Smooth muscle cell (in vitro differentiated cells): Measurements from ENCODE around the gene RAB22A. TPM values are rescaled to one million over a fixed set of nuclear protein-coding genes. Genes with fewer than 3 reads are reported as not detected.
"Not testable (repeated sequence)": the region's sequence is repeated elsewhere in the genome, so short reads cannot be mapped to it uniquely, and the experiment has no call there.

ENCODE experiments used
- DNase-seq: peaks from one replicate; lab custom pipeline; 2025; ENCODE audit not compliant: unreplicated experiment; lab: John Stamatoyannopoulos, UW
- H2AFZ ChIP-seq: fragments of 200-600 bp; sonication (generic); 2 replicates; pipeline ENCODE4 v1.6.0; 2016; ENCODE audit warnings: antibody characterized with exemption, low read depth, mild to moderate bottlenecking
- H3F3A ChIP-seq: fragments of 200-600 bp; sonication (generic); 2 replicates; pipeline ENCODE4 v1.6.0; 2017; ENCODE audit warnings: antibody characterized with exemption, low read depth
- H3K27ac ChIP-seq: fragments of 200-600 bp; sonication (generic); 2 replicates; pipeline ENCODE4 v1.5.1; 2016; ENCODE audit warnings: low read depth, mild to moderate bottlenecking
- H3K27me3 ChIP-seq: fragments of 200-600 bp; sonication (generic); 2 replicates; pipeline ENCODE4 v1.6.1; 2016; ENCODE audit warnings: low read depth, mild to moderate bottlenecking
- H3K36me3 ChIP-seq: fragments of 200-600 bp; sonication (generic); 2 replicates; pipeline ENCODE4 v1.5.1; 2016; ENCODE audit warnings: low read depth
- H3K4me1 ChIP-seq: fragments of 200-600 bp; sonication (generic); 2 replicates; pipeline ENCODE4 v1.5.1; 2016; ENCODE audit warnings: low read depth
- H3K4me2 ChIP-seq: fragments of 200-600 bp; sonication (generic); 2 replicates; pipeline ENCODE4 v1.6.0; 2016; ENCODE audit warnings: mild to moderate bottlenecking
- H3K4me3 ChIP-seq: fragments of 200-600 bp; sonication (generic); 2 replicates; pipeline ENCODE4 v1.5.1; 2016; ENCODE audit warnings: mild to moderate bottlenecking
- H3K79me2 ChIP-seq: fragments of 200-600 bp; sonication (generic); 2 replicates; pipeline ENCODE4 v1.6.0; 2016; ENCODE audit warnings: low read depth, mild to moderate bottlenecking
- H3K9ac ChIP-seq: fragments of 200-600 bp; sonication (generic); 2 replicates; pipeline ENCODE4 v1.6.0; 2016; ENCODE audit warnings: low read depth
- H3K9me3 ChIP-seq: fragments of 200-600 bp; sonication (generic); replicated peaks from 2 replicates; pipeline ENCODE4 v1.5.1; 2016; ENCODE audit warnings: low read depth
- H4K20me1 ChIP-seq: fragments of 200-600 bp; sonication (generic); 2 replicates; pipeline ENCODE4 v1.6.0; 2016; ENCODE audit warnings: low read depth
- WGBS: methylation state at CpG from one replicate; pipeline ENCODE4 v1.1.7; 2016; ENCODE audit warnings: low lambda C conversion rate; 5-methylcytosine and 5-hydroxymethylcytosine counted together
- polyA plus RNA-seq: library from polyadenylated mRNA; unstranded; fragments of >200 nt; fragmentation: Nextera tagmentation; extraction: Ambion mirVana; gene quantifications from 2 replicates; pipeline ENCODE4 v1.2.1, GENCODE V29; 2016
- total RNA-seq: library from RNA; depleted of rRNA; stranded (reverse); fragments of >200 nt; gene quantifications from 2 replicates; pipeline ENCODE4 v1.2.3, GENCODE V29; 2014
- TF ChIP-seq, protein P1 (sequence below): fragments of 200-600 bp; sonication (generic); IDR thresholded peaks from 2 replicates; pipeline ENCODE4 v1.5.1; 2017; ENCODE audit warnings: borderline replicate concordance, mild to moderate bottlenecking, antibody characterized with exemption; ENCODE audit not compliant: insufficient read depth, poor library complexity, severe bottlenecking

RAB22A gene
- total and polyA plus RNA-seq, 2 experiments from 2014 or later = 14.0 to 23.7 TPM

DNA sequence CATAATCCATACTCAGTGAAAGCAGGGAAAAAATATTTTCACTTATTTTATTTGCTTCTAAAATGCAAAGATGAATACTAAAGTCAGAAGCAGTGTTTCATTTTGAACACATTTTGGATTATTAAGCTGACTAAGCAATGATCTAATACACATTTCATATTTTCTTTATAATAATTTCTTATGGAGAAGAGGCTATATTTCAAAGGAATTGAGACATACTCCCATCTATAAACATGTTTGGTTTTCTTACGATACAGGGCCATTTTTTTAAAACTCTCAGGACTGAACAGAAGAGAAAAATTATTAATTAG lies 52.6 kb downstream of the RAB22A start:
- no peak overlapping the region for H2AFZ ChIP-seq
- no peak overlapping the region for H3K4me2 ChIP-seq
- H3K4me1 ChIP-seq = no peaks in the 10 kb centered on the region
- H3F3A ChIP-seq = no peaks in the 10 kb centered on the region
- H3K9ac ChIP-seq = no peak overlapping the region
- H4K20me1 ChIP-seq = peaks cover 8% of the 10 kb centered on the region
- DNase-seq = no peak
- peaks cover 13% of the 10 kb centered on the region for H3K36me3 ChIP-seq
- TF ChIP-seq, protein P1, sequence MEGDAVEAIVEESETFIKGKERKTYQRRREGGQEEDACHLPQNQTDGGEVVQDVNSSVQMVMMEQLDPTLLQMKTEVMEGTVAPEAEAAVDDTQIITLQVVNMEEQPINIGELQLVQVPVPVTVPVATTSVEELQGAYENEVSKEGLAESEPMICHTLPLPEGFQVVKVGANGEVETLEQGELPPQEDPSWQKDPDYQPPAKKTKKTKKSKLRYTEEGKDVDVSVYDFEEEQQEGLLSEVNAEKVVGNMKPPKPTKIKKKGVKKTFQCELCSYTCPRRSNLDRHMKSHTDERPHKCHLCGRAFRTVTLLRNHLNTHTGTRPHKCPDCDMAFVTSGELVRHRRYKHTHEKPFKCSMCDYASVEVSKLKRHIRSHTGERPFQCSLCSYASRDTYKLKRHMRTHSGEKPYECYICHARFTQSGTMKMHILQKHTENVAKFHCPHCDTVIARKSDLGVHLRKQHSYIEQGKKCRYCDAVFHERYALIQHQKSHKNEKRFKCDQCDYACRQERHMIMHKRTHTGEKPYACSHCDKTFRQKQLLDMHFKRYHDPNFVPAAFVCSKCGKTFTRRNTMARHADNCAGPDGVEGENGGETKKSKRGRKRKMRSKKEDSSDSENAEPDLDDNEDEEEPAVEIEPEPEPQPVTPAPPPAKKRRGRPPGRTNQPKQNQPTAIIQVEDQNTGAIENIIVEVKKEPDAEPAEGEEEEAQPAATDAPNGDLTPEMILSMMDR = no peak
- H3K9me3 ChIP-seq = no peaks in the 10 kb centered on the region
- H3K27me3 ChIP-seq = no peaks in the 10 kb centered on the region
- WGBS = 100% methylated on average over 1 of the region's 1 CpG
- H3K27ac ChIP-seq = no peak overlapping the region
- no peak overlapping the region for H3K4me3 ChIP-seq
- no peaks in the 10 kb centered on the region for H3K79me2 ChIP-seq

DNA sequence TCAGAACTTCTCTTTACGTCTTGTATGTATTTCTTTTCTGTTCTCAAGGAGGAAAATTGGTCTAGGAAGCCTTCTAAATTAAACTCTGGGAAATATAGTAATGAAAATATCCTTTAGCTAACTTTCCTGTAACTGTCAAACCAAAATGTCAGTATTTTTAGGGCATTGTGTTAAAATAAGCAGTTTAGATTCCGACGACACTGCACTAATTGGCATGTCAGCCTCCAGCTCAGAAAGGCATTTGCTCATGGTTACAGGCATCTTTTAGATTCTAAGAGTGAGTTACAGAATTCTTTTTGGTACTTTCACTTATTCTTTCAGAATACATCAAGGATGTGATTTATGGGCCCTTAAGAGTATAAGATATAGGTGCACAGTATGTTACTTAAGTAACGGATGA lies 53.5 kb downstream of the RAB22A start:
- Histone ChIP-seq H3K36me3 (peaks cover 13% of the 10 kb centered on the region), H3K27me3 (no peaks in the 10 kb centered on the region), H3K79me2 (no peaks in the 10 kb centered on the region), H3K4me2 (no peak overlapping the region), H3K9me3 (no peaks in the 10 kb centered on the region), H3K9ac (no peak overlapping the region), H3K4me1 (no peaks in the 10 kb centered on the region), H3F3A (no peaks in the 10 kb centered on the region), H3K4me3 (no peak overlapping the region), H2AFZ (no peak overlapping the region), H4K20me1 (peaks cover 8% of the 10 kb centered on the region), H3K27ac (no peak overlapping the region)
- no peak for DNase-seq
- WGBS = 91% methylated on average over 4 of the region's 4 CpGs
- TF ChIP-seq, protein P1 = no peak

DNA sequence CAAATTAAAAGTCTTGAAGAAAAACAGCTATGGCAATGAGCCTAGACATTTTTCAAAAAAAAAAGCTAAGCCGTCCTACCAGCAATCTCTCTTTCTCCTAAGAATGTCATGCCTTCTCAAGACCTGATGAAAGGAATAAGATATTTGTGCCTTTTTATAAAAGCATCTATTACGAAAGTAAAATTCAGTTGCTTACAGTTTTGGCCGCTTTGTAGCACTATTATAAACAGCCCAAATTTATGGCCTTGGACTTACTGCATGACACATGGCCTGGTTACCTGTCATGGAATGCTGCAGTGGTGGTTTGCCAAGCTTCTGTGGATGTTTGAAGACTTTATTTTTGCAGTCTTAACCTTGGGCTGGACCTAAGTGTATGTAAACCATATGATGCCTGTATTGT lies 57.4 kb downstream of the RAB22A start:
- H3K36me3 ChIP-seq = peaks cover 4% of the 10 kb centered on the region
- H2AFZ ChIP-seq = no peak overlapping the region
- H3K4me3 ChIP-seq = no peak overlapping the region
- no peak overlapping the region for H3K4me2 ChIP-seq
- H3K27ac ChIP-seq = no peak overlapping the region
- DNase-seq = no peak
- H3K79me2 ChIP-seq = no peaks in the 10 kb centered on the region
- no peaks in the 10 kb centered on the region for H3K27me3 ChIP-seq
- no peaks in the 10 kb centered on the region for H3F3A ChIP-seq
- H4K20me1 ChIP-seq = peaks cover 8% of the 10 kb centered on the region
- 89% methylated on average over 3 of the region's 3 CpGs for WGBS
- H3K9ac ChIP-seq = no peak overlapping the region
- H3K9me3 ChIP-seq = no peaks in the 10 kb centered on the region
- no peaks in the 10 kb centered on the region for H3K4me1 ChIP-seq
- TF ChIP-seq, protein P1 = no peak

DNA sequence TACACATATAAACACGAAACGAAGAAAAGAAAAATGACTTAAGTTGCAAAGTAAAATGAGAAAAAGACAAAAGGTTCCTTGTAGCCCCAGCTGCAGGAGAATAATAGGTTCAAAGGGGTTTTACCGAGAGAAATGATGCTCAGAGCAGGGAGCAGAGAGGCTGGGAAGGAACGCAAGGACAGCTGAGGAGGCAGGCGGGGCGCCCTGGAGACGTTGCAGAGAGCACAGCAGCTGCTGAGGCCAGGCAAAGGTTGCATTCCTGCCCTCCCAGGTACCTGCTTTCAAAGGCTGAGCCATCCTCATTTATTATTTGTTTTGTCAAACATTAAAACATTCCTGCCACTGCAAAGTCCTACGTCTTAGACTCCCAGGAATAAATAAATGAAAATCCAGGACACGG lies 63.3 kb downstream of the RAB22A start:
- Histone ChIP-seq H3K9ac (no peak overlapping the region), H3K4me2 (no peak overlapping the region), H3K79me2 (no peaks in the 10 kb centered on the region), H3K9me3 (no peaks in the 10 kb centered on the region), H3K27ac (no peak overlapping the region), H4K20me1 (no peaks in the 10 kb centered on the region), H3K36me3 (no peaks in the 10 kb centered on the region), H3F3A (no peaks in the 10 kb centered on the region), H3K4me3 (no peak overlapping the region), H2AFZ (no peak overlapping the region), H3K27me3 (no peaks in the 10 kb centered on the region), H3K4me1 (peaks cover 14% of the 10 kb centered on the region)
- TF ChIP-seq, protein P1 = no peak
- 61% methylated on average over 9 of the region's 9 CpGs for WGBS
- no peak for DNase-seq

DNA sequence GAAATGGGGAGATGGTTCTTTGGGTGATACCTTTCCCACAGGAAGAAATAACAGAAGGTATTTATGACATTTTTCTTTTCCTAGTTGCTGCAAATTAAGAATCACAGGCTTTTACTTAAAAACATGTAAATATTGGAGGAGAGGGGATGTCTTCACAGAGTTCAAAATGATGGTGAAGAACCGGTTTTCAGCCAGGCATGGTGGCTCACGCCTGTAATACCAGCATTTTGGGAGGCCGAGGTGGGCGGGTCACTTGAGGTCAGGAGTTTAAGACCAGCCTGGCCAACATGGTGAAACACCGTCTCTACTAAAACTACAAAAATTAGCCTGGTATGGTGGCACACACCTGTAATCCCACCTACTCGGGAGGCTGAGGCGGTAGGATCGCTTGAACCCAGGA lies 63.8 kb downstream of the RAB22A start:
- not testable (repeated sequence) for H4K20me1 ChIP-seq, H3K4me2 ChIP-seq, H3K79me2 ChIP-seq, H2AFZ ChIP-seq, H3K27me3 ChIP-seq, H3K9ac ChIP-seq, H3K27ac ChIP-seq, H3K9me3 ChIP-seq, H3K36me3 ChIP-seq, DNase-seq, H3K4me3 ChIP-seq, H3F3A ChIP-seq
- 94% methylated on average over 8 of the region's 8 CpGs for WGBS
- peaks cover 14% of the 10 kb centered on the region for H3K4me1 ChIP-seq
